ELF-1 (cell line): ENCODE data around the gene RPEL1.
"Not testable (repeated sequence)": the region's sequence is repeated elsewhere in the genome, so short reads cannot be mapped to it uniquely, and the experiment has no call there.

Experiments
- DNase-seq: peaks from one replicate; pipeline ENCODE4 v3.0.0-alpha.2; 2016; ENCODE audit warnings: low read depth, low spot score

Gene RPEL1

GRCh38 chr10:103232772-103233488 is 12.8 kb upstream of the RPEL1 start:
- DNase-seq, result no peak

- DNase-seq, result no peak
Observed at GRCh38 chr10:103235775-103236174, 9.9 kb upstream of the RPEL1 start.

- DNase-seq, result peak; percentile 93
Observed at GRCh38 chr10:103238506-103239252, 7.0 kb upstream of the RPEL1 start.

GRCh38 chr10:103241262-103242011 is 4.2 kb upstream of the RPEL1 start:
- peak; percentile 90 for DNase-seq

GRCh38 chr10:103244666-103245271 is 918 bp upstream of the RPEL1 start:
- DNase-seq, result peak; percentile 86

- DNase-seq, result no peak
Observed at GRCh38 chr10:103246324-103246723, 637 bp downstream of the RPEL1 start.

- DNase-seq, result no peak
Observed at GRCh38 chr10:103254113-103254512, 8.4 kb downstream of the RPEL1 start.

GRCh38 chr10:103254538-103255325 is 9.0 kb downstream of the RPEL1 start:
- DNase-seq, result no peak

- DNase-seq, result no peak
Observed at GRCh38 chr10:103256613-103257012, 10.9 kb downstream of the RPEL1 start.

- DNase-seq, result no peak
Observed at GRCh38 chr10:103257812-103258211, 12.1 kb downstream of the RPEL1 start.

GRCh38 chr10:103258928-103259327 is 13.2 kb downstream of the RPEL1 start:
- not testable (repeated sequence) for DNase-seq

- DNase-seq, result no peak
Observed at GRCh38 chr10:103259989-103260388, 14.3 kb downstream of the RPEL1 start.

- no peak for DNase-seq
Observed at GRCh38 chr10:103262229-103262628, 16.5 kb downstream of the RPEL1 start.

- DNase-seq, result peak; percentile 64
Observed at GRCh38 chr10:103265717-103266329, 20.1 kb downstream of the RPEL1 start.

- peak; percentile 83 for DNase-seq
Observed at GRCh38 chr10:103273041-103273441, 27.4 kb downstream of the RPEL1 start.

- no peak for DNase-seq
Observed at GRCh38 chr10:103276251-103276895, 30.7 kb downstream of the RPEL1 start.

GRCh38 chr10:103276896-103277712 is 31.4 kb downstream of the RPEL1 start, which contains the start of gene INA:
TSS of gene INA (plus strand) at chr10:103277138. CDS start at chr10:103277212, 74 bp downstream.
- peak; percentile 85 for DNase-seq

GRCh38 chr10:103277713-103278536 is 32.2 kb downstream of the RPEL1 start:
- peak; percentile 23 for DNase-seq

GRCh38 chr10:103278537-103278823 is 32.8 kb downstream of the RPEL1 start:
- DNase-seq, result no peak
